Measurements from ENCODE around the gene PARD6G.
"Not testable (repeated sequence)": the region's sequence is repeated elsewhere in the genome, so short reads cannot be mapped to it uniquely, and the experiment has no call there.

Gene PARD6G, protein sequence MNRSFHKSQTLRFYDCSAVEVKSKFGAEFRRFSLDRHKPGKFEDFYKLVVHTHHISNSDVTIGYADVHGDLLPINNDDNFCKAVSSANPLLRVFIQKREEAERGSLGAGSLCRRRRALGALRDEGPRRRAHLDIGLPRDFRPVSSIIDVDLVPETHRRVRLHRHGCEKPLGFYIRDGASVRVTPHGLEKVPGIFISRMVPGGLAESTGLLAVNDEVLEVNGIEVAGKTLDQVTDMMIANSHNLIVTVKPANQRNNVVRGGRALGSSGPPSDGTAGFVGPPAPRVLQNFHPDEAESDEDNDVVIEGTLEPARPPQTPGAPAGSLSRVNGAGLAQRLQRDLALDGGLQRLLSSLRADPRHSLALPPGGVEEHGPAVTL

GRCh38 chr18:80247393-80247841 is at the start of gene PARD6G:
PARD6G (minus strand) TSS chr18:80247514; CDS start chr18:80247348, 166 bp downstream.
- DNase-seq, result peak; percentile 40

DNA sequence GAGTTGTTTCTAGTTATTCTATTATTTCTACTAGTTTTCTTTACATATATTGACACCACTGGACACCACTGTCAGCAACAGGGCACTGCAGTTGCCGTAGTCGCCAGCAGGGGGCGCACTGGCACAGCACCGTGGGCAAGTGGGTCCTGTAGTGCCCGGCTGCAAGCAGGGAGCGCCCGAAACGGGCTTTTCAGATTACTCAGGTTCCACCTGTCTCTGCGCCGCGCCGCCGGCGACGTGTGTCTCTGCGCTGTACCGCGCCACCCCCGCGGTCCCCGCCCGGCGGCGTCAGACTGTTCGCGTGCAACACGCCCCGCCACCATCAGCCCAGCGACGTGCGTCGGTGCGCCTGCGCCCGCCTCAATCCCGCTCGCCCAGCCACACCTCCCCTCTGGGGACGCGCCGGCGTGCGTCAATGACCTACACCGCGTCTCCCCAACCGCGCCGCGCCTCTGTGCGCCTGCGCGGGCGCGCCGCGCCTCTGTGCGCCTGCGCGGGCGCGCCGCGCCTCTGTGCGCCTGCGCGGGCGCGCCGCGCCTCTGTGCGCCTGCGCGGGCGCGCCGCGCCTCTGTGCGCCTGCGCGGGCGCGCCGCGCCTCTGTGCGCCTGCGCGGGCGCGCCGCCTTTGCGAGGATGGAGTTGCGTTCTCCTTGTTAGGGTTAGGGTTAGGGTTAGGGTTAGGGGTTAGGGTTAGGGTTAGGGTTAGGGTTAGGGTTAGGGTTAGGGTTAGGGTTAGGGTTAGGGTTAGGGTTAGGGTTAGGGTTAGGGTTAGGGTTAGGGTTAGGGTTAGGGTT is 15.1 kb upstream of the PARD6G start:
- DNase-seq, result not testable (repeated sequence)

DNA sequence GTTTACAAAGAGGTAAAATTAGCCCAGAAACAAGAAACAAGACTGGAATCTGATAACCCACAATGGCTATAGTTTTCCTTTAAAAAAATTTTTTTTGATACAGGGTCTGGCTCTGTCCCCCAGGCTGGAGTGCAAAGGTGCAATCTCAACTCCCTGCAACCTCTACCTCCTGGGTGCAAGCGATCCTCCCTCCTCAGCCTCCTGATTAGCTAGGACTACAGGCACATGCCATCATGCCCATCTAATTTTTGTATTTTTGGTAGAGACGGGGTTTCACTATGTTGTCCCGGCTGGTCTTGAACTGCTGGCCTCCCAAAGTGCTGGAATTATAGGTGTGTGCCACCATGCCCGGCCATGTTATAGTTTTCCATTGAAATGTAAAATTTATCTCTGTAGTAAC is 12.3 kb upstream of the PARD6G start:
- DNase-seq, result no peak

DNA sequence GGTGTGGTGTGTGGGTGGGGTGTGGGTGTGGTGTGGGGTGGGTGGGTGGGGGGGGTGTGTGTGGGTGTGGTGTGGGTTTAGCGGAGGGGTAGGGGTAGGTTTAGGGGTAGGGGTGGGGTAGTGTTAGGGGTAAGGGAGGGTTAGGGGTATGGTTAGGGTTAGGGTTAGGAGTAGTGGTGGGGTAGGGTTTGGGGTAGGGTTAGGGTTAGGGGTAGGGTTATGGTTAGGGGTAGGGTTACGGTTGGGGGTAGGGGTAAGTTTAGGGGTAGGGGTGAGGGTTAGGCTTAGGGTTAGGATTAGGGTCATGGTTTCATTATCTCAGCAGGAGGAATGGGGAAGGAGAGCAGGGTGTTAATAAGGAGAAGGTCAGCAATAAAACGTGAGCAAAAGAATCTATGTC is 11.3 kb upstream of the PARD6G start:
- DNase-seq, result no peak

DNA sequence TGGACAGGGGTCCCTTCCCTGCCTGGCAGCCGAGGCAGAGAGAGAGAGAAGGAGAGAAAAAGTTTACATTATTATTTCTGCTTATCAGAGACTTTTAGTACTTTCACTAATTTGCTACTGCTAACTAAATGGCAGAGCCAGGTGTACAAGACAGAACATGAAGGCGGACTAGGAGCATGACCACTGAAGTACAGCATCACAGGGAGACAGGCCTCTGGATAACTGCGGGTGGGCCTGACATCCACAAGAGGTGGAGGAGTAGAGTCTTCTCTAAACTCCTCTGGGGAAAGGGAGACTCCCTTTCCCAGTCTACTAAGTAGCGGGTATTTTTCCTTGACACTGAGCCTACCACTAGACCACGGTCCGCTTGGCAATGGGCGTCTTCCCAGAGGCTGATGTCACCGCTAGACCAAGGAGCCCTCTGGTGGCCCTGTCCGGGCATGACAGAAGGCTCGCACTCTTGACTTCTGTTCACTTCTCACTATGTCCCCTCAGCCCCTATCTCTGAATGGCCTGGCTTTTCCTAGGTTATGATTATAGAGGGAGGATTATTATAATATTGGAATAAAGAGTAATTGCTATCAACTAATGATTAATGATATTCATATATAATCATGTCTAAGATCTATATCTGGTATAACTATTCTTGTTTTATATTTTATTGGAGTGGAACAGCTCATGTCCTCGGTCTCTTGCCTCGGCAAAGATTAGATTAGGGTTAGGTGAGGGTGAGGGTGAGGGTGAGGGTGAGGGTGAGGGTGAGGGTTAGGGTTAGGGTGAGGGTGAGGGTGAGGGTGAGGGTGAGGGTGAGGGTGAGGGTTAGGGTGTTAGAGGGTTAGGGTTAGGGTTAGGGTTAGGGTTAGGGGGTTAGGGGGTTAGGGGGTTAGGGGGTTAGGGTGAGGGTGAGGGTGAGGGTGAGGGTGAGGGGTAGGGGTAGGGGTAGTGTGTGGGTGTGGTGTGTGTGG is 10.5 kb upstream of the PARD6G start:
- not testable (repeated sequence) for DNase-seq

DNA sequence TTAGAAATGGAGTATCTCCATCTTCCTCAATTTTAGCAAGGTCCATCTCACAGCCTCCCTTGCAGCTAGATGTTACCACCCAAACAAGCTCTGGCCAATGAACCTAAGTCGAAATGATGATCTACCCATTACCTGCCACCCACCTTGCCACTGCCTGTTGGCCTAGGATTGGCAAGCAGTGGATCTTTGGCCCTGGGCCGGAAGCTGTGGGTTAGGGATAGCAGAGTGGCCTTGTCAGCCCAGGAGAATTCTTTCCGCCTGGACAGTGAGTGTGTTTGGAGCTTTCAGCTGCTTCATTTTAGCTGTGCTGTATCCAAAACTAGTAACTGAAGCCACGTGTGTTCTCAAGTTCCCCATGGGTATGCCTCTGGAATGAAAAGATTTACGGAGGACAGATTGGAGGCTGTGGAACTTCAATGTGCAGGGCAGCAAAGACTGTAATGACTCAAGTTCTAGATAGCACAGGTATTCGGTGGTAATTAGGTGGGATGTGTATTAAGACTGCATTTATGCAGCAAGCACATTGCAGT is 7.7 kb upstream of the PARD6G start:
- no peak for DNase-seq

GRCh38 chr18:80253871-80254492 is 6.7 kb upstream of the PARD6G start:
- DNase-seq, result no peak

DNA sequence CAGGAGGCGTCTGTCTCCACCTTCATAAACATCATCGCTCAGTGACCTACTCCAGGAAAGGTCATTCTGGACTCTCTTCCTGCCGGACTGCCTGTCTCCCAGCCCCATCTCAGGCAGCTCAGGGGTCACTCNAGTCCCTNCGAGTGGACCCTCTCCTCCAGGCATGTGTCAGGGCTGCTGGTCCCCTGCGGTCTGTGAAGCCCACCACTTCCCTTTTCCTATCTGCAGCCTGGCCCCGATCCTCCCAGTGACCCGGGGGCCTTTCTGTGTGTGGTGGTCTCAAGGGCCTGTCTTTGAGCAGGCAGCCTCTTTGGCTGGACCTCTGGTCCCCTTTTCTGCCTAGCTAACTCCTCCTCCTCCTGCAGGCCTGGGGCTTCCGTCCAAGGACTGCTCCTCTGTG is 5.9 kb upstream of the PARD6G start:
- DNase-seq, result no peak

GRCh38 chr18:80252136-80252535 is 4.8 kb upstream of the PARD6G start:
- no peak for DNase-seq

- no peak for DNase-seq
These were observed 4.4 kb upstream of the PARD6G start for GRCh38 chr18:80251700-80252099.

DNA sequence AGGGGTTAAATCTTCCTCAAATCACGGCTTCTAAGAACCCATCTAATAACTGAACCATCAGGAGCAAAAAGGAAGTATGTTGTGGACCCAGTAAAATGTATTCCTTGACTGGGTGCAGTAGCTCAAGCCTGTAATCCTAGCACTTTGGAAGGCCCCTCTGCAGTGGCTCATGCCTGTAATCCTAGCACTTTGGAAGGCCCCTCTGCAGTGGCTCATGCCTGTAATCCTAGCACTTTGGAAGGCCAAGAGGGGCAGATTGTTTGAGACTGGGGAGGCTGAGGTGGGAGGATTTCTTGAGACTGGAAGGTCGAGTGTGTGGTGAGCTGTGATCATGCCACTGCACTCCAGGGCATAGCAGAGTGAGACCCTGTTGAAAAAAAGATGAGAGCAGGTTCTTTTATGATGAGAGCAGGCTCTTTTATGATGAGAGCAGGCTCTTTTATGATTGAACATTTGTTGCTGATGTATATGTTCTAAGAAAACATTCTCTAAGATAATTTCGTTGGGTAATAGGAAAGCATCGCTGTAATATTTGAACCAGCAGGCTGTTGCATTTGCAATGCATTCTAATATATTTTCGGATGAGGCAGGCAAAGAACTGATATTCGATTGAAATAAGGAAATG is 3.5 kb upstream of the PARD6G start:
- no peak for DNase-seq

DNA sequence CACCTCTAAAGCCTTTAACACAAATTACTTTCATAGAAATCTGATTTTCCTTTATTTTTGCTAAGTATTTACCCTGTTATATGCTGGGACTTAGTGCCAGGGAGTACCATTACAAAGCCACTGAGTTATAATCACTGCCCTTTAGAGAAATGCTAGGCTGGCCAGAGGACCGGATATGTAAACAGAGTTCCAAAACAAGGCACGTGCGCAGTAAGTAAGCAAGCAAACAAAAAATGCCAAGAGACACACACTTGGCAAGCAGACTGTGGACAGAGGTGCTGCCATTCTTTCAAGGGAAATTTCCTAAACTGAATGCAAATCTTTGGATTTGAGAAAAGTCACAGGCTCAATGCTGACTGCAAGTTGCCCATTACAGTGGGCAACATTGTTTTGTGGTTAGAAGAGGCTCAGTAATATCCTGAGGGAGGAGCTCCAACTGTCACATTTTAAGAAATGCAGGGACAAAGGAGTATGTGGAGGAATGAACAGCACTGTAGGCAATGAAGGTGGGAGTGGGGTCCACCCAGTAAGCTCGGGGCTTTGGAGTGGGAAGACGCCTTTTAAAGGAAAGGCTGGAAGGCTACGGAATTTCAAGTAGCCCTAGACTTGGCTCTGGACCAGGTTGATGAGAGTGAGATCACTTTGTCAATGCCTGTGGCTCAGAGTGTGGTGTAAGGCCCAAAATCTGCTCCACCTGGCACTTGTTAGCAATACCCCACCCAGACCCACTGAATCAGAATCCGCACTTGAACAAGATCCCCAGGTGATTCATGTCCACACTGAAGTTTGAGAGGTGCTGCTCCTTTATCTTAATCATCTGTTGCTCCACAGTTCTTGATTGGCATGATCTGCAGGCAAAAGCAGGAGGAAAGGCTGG is 2.1 kb upstream of the PARD6G start:
- no peak for DNase-seq

GRCh38 chr18:80246445-80247392 is 595 bp downstream of the PARD6G start:
- peak; percentile 47 for DNase-seq

DNA sequence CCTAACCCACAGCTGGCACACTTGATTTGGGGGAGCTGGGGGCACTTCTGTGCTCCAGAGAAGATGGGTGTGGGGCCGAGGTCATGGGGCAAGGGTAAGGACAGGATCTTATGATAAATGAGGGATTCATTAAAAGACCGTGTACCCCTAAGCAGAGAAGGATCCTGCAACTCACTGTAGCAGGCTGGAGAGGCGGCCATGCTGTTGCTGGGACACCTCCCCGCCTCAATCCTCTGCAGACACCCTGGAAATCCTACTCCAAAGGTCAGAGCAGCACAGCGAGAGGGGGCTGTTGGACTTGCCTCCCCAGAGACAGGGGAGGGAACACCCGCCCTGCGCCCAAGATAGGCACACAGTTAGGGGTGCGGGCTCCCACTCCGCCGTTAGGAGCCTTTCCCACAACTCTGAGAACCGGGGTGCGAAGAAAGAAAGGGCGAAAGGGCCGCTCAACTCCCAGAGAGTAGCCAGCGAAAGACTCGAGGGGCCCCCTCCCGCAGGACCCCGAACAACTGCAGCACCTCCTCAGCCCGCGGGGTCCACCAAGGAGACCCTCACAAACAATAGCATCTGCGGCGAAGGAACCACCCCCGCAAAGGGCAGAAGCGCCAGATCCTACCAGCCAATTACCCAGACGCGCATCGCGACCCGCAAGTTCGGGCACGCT is 1.4 kb downstream of the PARD6G start:
- no peak for DNase-seq

DNA sequence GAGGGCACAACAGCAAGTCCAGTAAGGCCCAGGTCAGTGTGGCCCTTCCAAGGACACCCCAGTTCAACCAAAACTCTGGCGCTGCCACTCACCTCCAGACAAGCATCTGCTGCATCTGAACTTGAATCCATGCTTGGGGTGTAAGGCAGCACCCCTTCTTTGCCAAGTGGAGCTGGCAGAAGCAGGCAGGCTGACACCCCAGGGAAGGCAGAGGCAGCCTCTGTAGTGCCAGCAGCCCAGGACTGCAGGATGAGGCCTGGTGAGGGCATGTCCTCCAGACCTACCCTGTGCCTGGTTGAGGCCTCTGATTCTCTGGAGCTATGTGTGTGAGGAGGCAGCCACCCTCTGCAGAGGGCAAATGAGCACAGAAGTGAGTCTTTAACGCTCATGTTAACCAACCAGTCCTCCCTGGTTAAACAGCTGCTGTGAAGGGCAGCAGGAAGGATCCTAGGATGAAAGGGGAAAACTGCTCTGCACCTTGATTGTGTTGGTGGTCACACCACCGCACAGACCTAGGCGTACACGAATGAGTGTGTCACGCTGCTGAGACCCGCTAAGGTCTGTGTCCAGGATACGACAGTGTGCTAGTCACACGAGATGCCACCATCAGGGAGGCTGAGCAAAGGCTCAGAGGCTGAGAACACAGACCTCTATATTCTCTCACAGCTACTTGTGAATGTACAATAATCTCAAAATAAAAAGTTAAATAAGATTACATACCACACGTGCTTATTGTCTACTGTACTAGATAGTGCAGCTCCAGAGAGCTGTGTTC is 2.2 kb downstream of the PARD6G start:
- no peak for DNase-seq

- no peak for DNase-seq
These were observed 3.1 kb downstream of the PARD6G start for GRCh38 chr18:80244167-80244566.

- DNase-seq, result no peak
These were observed 4.1 kb downstream of the PARD6G start for GRCh38 chr18:80243204-80243603.

Measured in NCI-H1694 (cell line).